SK-N-MC (cell line): ENCODE measurements around the gene AFTPH.

ENCODE experiments used
- DNase-seq: peaks from one replicate; pipeline ENCODE4 v3.0.0-alpha.2; 2011; ENCODE audit warnings: low read depth, low spot score
- H3K27ac ChIP-seq: fragments of 200-600 bp; sonication (generic); 2 replicates; pipeline ENCODE4 v1.5.1; 2016; ENCODE audit warnings: mixed run types
- H3K36me3 ChIP-seq: fragments of 200-600 bp; sonication (generic); 2 replicates; pipeline ENCODE4 v1.6.1; 2017; ENCODE audit warnings: antibody characterized with exemption, low read length, mixed read lengths; ENCODE audit not compliant: insufficient read depth
- H3K4me3 ChIP-seq: fragments of 200-600 bp; sonication (generic); 2 replicates; pipeline ENCODE4 v1.5.1; 2016
- H3K9ac ChIP-seq: fragments of 200-600 bp; sonication (generic); 2 replicates; pipeline ENCODE4 v1.8.0; 2017; ENCODE audit warnings: mixed run types, mixed read lengths; ENCODE audit not compliant: insufficient read length
- H3K9me3 ChIP-seq: fragments of 200-600 bp; sonication (generic); 2 replicates; pipeline ENCODE4 v1.6.1; 2017; ENCODE audit warnings: low read depth, mild to moderate bottlenecking, antibody characterized with exemption, low read length, moderate library complexity, mixed read lengths
- EZH2 ChIP-seq: fragments of 200-600 bp; sonication (generic); IDR thresholded peaks from one replicate; pipeline ENCODE4 v1.6.1; 2017; ENCODE audit warnings: antibody characterized with exemption
- FOXP2 ChIP-seq: optimal IDR thresholded peaks from 2 replicates; pipeline ENCODE3; 2011; ENCODE audit warnings: mild to moderate bottlenecking, moderate library complexity; ENCODE audit not compliant: insufficient read depth; ENCODE audit errors: extremely low read length, control extremely low read depth
- POLR2AphosphoS5 ChIP-seq: IDR thresholded peaks from 2 replicates; pipeline ENCODE4 v1.6.1; 2012; ENCODE audit warnings: mild to moderate bottlenecking, low read depth, low read length, borderline replicate concordance

AFTPH gene

DNA sequence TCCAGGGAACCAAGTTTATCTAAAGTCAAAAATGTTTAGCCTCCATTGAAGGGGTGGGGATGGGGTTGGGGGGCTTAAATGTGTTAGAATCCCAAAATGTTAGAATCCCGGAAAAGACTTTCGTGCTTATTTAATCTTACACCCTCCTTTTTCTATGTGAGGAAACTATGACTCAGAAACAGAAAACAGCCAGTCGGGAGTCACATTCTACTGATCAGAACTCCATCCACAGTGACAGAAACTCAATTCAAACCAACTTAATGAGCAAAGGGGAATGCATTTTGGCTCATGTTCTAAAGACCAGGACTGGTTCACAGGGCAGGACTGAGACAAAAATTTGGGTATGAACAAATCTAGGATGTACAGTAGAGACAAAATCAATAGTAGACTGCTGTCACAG lies 31.9 kb upstream of the AFTPH start:
- Histone ChIP-seq H3K9ac (no peak overlapping the region), H3K27ac (no peak overlapping the region), H3K4me3 (no peak overlapping the region), H3K9me3 (no peaks in the 10 kb centered on the region), H3K36me3 (no peaks in the 10 kb centered on the region)
- DNase-seq: no peak
- TF ChIP-seq FOXP2: no peak
- TF ChIP-seq POLR2AphosphoS5: no peak
- TF ChIP-seq EZH2: no peak

DNA sequence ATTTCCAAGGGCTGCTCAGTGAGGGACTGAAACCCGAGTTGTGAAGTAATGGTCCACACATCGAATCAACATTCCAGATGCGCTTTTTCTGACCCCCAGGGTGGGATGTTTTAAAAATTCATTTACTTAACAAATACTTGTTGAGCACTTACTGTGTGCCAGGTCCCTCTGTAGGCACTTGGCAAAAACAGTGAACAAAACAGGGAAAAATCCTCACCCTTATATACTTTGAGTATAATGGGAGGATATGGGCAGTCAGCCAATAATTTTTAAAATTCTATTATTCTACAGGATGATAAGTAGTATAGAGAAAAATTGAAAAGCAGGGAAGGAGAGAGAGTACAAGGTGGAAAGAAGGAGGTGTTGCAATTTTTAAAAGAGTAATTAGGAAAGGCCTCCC lies 31.3 kb upstream of the AFTPH start:
- no peaks in the 10 kb centered on the region for H3K36me3 ChIP-seq
- no peak overlapping the region for H3K4me3 ChIP-seq
- H3K9ac ChIP-seq: no peak overlapping the region
- TF ChIP-seq POLR2AphosphoS5 (no peak), EZH2 (no peak), FOXP2 (no peak)
- no peaks in the 10 kb centered on the region for H3K9me3 ChIP-seq
- H3K27ac ChIP-seq: no peak overlapping the region
- DNase-seq: no peak

DNA sequence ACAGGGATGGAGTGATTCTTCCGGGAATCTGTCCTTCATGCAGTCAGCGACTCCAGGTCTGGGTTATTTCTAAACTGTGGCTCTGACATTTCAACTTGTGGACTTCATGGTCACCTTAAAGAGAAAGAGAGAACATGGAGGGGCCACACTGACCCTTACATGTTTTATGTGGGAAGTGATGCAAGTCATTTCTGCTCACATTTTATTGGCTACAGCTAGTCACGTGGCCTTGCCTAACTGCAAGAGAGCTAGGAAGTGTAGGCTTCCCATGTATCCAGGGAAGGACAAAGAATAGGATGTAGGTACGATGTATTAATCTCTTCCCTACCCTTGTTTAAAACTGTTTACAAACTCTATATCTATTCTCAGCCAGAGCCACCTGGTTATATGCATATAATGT lies 30.3 kb upstream of the AFTPH start:
- H3K27ac ChIP-seq: no peak overlapping the region
- H3K4me3 ChIP-seq: no peak overlapping the region
- DNase-seq: no peak

DNA sequence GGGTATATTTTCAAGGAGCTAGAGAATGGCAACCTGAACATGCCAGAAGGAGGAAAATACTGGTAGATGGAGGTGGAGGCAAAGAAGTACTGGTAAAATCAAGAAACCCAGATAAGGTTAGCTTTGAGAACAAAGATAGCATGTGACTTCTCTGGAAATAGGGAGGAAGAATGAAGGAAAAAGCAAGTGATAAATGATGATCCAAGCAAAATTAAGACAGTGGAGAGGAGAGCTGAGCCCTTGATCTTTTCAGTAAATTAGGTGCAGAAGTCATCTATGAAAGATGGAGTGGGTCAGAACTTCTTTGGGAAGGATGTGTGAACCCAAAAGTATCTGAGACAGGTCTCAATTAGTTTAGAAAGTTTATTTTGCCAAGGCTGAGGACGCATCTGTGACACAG lies 25.7 kb upstream of the AFTPH start:
- H3K36me3 ChIP-seq: no peaks in the 10 kb centered on the region
- no peak for DNase-seq
- H3K4me3 ChIP-seq: no peak overlapping the region
- H3K9ac ChIP-seq: no peak overlapping the region
- TF ChIP-seq EZH2 (no peak), POLR2AphosphoS5 (no peak), FOXP2 (no peak)
- H3K9me3 ChIP-seq: no peaks in the 10 kb centered on the region
- no peak overlapping the region for H3K27ac ChIP-seq

More for the DNA sequence above, 30.3 kb upstream of the AFTPH start:
- no peak for TF ChIP-seq POLR2AphosphoS5
- no peak for TF ChIP-seq FOXP2
- no peak for TF ChIP-seq EZH2
- no peak overlapping the region for H3K9ac ChIP-seq
- no peaks in the 10 kb centered on the region for H3K9me3 ChIP-seq
- H3K36me3 ChIP-seq: no peaks in the 10 kb centered on the region

DNA sequence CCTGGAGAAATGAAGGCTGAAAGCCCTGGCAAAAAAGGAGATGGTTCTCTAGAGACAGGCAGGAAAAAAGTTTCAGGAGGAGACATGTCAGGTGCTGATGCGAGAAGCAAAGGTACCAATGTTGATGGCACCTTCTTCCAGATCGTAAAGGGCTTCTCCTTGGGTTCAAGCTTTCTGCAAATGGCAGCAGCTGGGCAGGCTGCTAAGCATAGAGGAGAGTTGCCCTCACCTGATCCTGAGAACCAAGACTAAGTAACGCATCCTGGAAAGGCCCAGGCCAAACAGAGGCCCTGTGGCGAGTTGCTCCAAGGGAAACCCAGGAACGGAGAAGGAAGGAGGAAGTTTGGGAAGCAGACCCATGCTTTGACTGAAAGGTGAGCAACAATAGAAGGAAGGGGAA lies 23.6 kb upstream of the AFTPH start:
- Histone ChIP-seq H3K9ac (no peak overlapping the region), H3K4me3 (no peak overlapping the region), H3K27ac (no peak overlapping the region), H3K9me3 (no peaks in the 10 kb centered on the region), H3K36me3 (no peaks in the 10 kb centered on the region)
- no peak for TF ChIP-seq EZH2
- TF ChIP-seq POLR2AphosphoS5: no peak
- no peak for TF ChIP-seq FOXP2
- no peak for DNase-seq

DNA sequence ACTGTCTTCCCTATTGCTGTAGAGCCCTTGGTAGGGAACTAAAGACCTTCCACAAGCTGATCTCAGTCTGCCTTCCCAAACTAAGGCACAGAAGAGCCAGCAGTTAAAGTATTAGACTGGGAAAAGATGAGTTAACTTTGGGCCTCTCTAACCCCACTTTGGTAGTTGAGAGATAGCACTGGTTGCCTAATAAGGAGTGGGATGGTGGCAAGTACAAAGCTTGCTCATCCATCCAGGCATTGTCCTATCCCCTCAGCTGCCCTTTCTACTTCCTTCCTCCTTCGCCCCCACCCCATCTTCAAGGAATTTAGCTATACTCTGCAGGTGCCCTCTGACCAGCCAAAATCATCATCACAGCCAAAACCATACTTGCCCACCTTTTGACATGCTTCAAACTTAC lies 22.2 kb upstream of the AFTPH start:
- no peak for TF ChIP-seq FOXP2
- no peak for TF ChIP-seq EZH2
- TF ChIP-seq POLR2AphosphoS5: no peak
- no peaks in the 10 kb centered on the region for H3K9me3 ChIP-seq
- no peak overlapping the region for H3K4me3 ChIP-seq
- no peak overlapping the region for H3K27ac ChIP-seq
- no peak for DNase-seq
- H3K36me3 ChIP-seq: no peaks in the 10 kb centered on the region
- H3K9ac ChIP-seq: no peak overlapping the region

DNA sequence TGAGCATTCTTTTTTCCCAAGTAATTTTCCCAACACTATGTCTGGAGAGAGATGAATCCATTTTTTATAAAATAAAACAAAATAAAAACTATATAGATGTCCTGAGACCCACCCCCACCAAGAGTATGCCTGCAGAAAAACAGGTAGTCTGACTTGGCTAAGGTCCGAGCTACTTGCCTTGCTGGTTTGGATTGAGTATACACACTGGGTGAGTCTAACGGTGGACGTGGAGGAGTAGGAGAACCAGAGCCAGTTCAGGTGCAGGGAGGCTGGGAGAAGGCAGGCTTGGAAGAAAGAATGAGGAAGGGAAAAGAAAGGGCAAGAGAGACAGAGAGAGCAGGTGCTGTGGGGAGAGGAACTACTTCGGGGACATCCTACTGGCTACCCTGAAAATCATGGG lies 21.3 kb upstream of the AFTPH start:
- Histone ChIP-seq H3K27ac (no peak overlapping the region), H3K4me3 (no peak overlapping the region), H3K9ac (no peak overlapping the region), H3K36me3 (no peaks in the 10 kb centered on the region), H3K9me3 (no peaks in the 10 kb centered on the region)
- no peak for TF ChIP-seq POLR2AphosphoS5
- TF ChIP-seq FOXP2: no peak
- no peak for TF ChIP-seq EZH2
- DNase-seq: no peak

DNA sequence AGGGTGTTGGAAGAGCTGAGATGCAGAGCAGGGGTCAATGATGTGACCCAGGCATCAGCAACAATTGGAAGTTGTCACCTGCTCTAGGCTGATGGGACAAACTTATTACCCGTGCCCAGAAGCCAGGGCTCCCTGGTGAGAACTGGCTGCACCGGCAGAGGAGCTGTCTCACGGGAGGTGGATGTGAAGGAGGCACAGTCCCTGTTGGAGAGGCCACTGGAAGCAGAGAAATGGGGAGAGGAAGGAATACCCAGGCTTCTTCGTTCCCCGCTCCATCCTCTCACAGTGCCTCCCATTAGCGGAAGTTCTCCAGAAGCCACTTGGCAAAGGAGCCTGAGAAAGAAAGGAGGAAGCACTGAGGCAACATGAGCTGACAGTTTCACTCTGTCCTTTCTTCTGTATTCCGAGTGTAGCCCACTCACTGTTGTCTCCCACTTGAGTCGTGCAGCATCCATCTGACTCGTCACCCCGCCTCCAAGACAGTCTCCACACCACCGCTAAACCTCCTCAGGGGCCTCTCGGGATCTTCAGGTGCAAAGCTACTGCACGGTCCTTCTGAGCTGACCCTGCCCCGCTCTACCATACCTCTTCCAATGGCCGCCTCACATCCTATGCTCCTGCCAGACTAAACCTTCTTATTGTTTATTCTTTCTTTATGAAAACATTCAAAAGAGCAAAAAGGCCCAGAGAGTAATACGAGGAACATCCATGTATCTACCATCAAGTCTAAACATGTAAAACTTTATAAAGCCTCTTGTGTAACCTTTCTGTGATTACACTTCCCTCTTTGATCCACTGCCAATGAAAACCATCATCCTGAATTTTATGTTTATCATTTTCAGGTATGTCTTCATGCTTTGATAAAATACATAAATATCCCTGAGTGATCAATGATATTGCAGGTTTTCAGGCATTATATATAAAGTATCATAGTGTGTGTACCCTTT lies 19.1 kb upstream of the AFTPH start:
- no peak for DNase-seq
- Histone ChIP-seq H3K27ac (no peak overlapping the region), H3K9me3 (no peaks in the 10 kb centered on the region), H3K4me3 (no peak overlapping the region), H3K36me3 (no peaks in the 10 kb centered on the region), H3K9ac (no peak overlapping the region)
- TF ChIP-seq FOXP2: no peak
- TF ChIP-seq POLR2AphosphoS5: no peak

DNA sequence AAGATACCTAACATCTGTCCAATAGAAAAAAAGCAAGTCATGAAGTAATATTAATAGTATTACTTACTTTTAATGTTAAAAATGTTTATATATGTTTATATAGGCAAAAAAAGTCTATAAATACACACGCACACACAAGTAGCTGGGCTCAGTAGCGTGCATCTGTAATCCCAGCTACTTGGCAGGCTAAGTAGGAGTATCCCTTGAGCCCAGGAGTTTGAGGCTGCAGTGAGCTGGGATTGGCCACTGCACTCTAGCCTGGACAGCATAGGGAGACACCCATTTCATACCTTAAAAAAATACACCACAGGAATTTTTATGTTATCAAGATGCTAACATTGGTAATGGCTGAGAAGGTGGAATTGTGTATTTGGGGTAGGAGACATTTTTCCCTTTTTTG lies 17.4 kb upstream of the AFTPH start:
- Histone ChIP-seq H3K9me3 (no peaks in the 10 kb centered on the region), H3K4me3 (no peak overlapping the region), H3K36me3 (no peaks in the 10 kb centered on the region), H3K27ac (no peak overlapping the region), H3K9ac (no peak overlapping the region)
- DNase-seq: no peak
- TF ChIP-seq FOXP2 (no peak), EZH2 (no peak), POLR2AphosphoS5 (no peak)
